ENCODE results near the gene ZNF316.

Gene ZNF316

DNA sequence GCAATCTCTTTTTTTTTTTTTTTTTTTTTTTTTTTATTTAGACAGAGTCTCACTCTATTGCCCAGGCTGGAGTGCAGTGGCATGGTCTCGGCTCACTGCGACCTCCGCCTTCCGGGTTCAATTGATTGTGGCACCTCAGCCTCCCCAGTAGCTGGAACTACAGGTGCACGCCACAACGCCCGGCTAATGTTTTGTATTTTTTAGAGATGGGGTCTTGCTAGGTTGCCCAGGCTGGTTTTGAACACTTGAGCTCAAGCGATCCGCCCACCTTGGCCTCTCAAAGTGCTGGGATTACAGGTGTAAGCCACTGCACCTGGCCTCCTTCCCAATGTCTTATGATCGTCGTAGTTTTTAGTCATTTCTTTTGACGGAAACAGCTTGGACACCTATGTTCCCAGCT is 28.3 kb upstream of the ZNF316 start:
- Histone ChIP-seq H3K27ac (ENCODE audit: low read depth, low read length) (no peak overlapping the region), H3K4me1 (ENCODE audit: insufficient read depth, low read length) (no peaks in the 10 kb centered on the region), H3K36me3 (ENCODE audit: insufficient read depth, low read length) (peaks cover 13% of the 10 kb centered on the region), H3K9me3 (ENCODE audit: insufficient read depth, low read depth, low read length) (no peaks in the 10 kb centered on the region), H3K4me3 (ENCODE audit: low read length) (no peak overlapping the region), H3K27me3 (ENCODE audit: insufficient read depth, low read length) (no peaks in the 10 kb centered on the region), H3K9ac (ENCODE audit: low read depth, low read length) (no peak overlapping the region)
- WGBS, result 96% methylated on average over 12 of the region's 12 CpGs

GRCh38 chr7:6612819-6613218 is 24.3 kb upstream of the ZNF316 start:
- no peaks in the 10 kb centered on the region for H3K27me3 ChIP-seq (ENCODE audit: insufficient read depth, low read length)
- WGBS, result 90% methylated on average over 6 of the region's 7 CpGs
- no peaks in the 10 kb centered on the region for H3K4me1 ChIP-seq (ENCODE audit: insufficient read depth, low read length)
- peaks cover 3% of the 10 kb centered on the region; the same call in 1 of the 2 replicates for H3K36me3 ChIP-seq (ENCODE audit: insufficient read depth, low read length)
- H3K4me3 ChIP-seq (ENCODE audit: low read length), result no peak overlapping the region
- no peaks in the 10 kb centered on the region for H3K9me3 ChIP-seq (ENCODE audit: insufficient read depth, low read depth, low read length)
- no peak overlapping the region for H3K27ac ChIP-seq (ENCODE audit: low read depth, low read length)
- H3K9ac ChIP-seq (ENCODE audit: low read depth, low read length), result no peak overlapping the region

DNA sequence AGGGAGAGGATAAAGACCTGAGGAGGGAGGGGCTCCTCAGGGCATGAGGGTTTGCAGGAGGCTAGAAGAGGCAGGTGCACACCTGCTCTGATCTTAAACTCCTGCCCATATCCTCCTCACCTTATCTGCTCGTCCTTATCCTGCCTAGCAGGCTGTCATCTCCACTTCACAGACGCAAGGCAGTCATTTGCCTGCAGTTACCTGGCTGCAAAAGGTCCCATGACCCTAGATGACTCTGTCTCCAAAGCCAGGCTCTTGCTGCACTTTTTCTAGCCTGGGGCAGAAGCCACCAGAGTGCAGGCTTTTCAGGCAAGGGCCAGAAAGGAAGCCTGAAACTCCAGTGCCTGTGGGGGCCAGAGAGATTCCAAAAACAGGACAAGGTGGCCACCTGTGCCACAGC is 23.4 kb upstream of the ZNF316 start:
- Histone ChIP-seq H3K4me1 (ENCODE audit: insufficient read depth, low read length) (no peaks in the 10 kb centered on the region), H3K9ac (ENCODE audit: low read depth, low read length) (no peak overlapping the region), H3K4me3 (ENCODE audit: low read length) (no peak overlapping the region), H3K27me3 (ENCODE audit: insufficient read depth, low read length) (no peaks in the 10 kb centered on the region), H3K9me3 (ENCODE audit: insufficient read depth, low read depth, low read length) (no peaks in the 10 kb centered on the region), H3K27ac (ENCODE audit: low read depth, low read length) (no peak overlapping the region), H3K36me3 (ENCODE audit: insufficient read depth, low read length) (peaks cover 6% of the 10 kb centered on the region; the same call in 1 of the 2 replicates)
- 59% methylated on average over 2 of the region's 2 CpGs for WGBS

- Histone ChIP-seq H3K9ac (ENCODE audit: low read depth, low read length) (peak within 1 kb of the TSS; percentile 49), H3K27me3 (ENCODE audit: insufficient read depth, low read length) (no peaks in the 10 kb centered on the region), H3K9me3 (ENCODE audit: insufficient read depth, low read depth, low read length) (no peaks in the 10 kb centered on the region), H3K4me1 (ENCODE audit: insufficient read depth, low read length) (no peaks in the 10 kb centered on the region), H3K27ac (ENCODE audit: low read depth, low read length) (peak within 1 kb of the TSS; percentile 46; the same call in 1 of the 2 replicates), H3K36me3 (ENCODE audit: insufficient read depth, low read length) (0 out of 2 replicates have a peak, but pooled peaks cover 6% of the 10 kb centered on the region), H3K4me3 (ENCODE audit: low read length) (peak within 1 kb of the TSS; percentile 81)
- WGBS, result under 1% methylated on average over 81 of the region's 91 CpGs
Measured at GRCh38 chr7:6614953-6615722, 22.0 kb upstream of the ZNF316 start, which contains the start of gene ZNF853. Gene ZNF853 (plus strand): TSS chr7:6615610. CDS start chr7:6616175, 565 bp downstream.

GRCh38 chr7:6615723-6616555 is 21.2 kb upstream of the ZNF316 start:
- WGBS, result 14% methylated on average over 63 of the region's 63 CpGs
- H3K4me3 ChIP-seq (ENCODE audit: low read length), result peak overlapping the region; percentile 64
- peaks cover 8% of the 10 kb centered on the region; the same call in 1 of the 2 replicates for H3K36me3 ChIP-seq (ENCODE audit: insufficient read depth, low read length)
- H3K27me3 ChIP-seq (ENCODE audit: insufficient read depth, low read length), result no peaks in the 10 kb centered on the region
- H3K9me3 ChIP-seq (ENCODE audit: insufficient read depth, low read depth, low read length), result no peaks in the 10 kb centered on the region
- peak overlapping the region; percentile 46; the same call in 1 of the 2 replicates for H3K27ac ChIP-seq (ENCODE audit: low read depth, low read length)
- H3K4me1 ChIP-seq (ENCODE audit: insufficient read depth, low read length), result no peaks in the 10 kb centered on the region
- H3K9ac ChIP-seq (ENCODE audit: low read depth, low read length), result peak overlapping the region; percentile 49

GRCh38 chr7:6616854-6617643 is 20.1 kb upstream of the ZNF316 start:
- no peak overlapping the region for H3K4me3 ChIP-seq (ENCODE audit: low read length)
- no peak overlapping the region for H3K27ac ChIP-seq (ENCODE audit: low read depth, low read length)
- no peak overlapping the region for H3K9ac ChIP-seq (ENCODE audit: low read depth, low read length)
- H3K9me3 ChIP-seq (ENCODE audit: insufficient read depth, low read depth, low read length), result no peaks in the 10 kb centered on the region
- WGBS, result 94% methylated on average over 20 of the region's 20 CpGs
- no peaks in the 10 kb centered on the region for H3K27me3 ChIP-seq (ENCODE audit: insufficient read depth, low read length)
- no peaks in the 10 kb centered on the region for H3K4me1 ChIP-seq (ENCODE audit: insufficient read depth, low read length)
- H3K36me3 ChIP-seq (ENCODE audit: insufficient read depth, low read length), result peaks cover 19% of the 10 kb centered on the region

DNA sequence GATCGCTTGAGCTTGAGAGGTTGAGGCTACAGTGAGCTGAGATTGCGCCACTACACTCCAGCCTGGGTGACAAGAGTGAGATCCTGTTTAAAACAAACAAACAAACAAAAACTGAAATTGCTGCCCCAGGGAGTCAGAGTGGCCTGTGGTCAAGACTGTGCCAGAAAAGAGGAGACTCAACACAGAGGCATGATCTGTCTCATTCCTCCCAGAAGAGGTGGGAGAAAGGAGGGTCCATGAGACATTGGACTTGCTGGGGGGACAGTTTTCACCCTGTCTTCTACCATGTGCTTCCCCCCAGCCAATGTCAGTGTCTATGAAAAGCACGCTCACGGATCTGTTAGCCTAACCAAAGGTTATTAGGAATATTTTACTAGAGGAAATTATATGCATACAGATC is 18.5 kb upstream of the ZNF316 start:
- H3K27me3 ChIP-seq (ENCODE audit: insufficient read depth, low read length), result no peaks in the 10 kb centered on the region
- H3K9me3 ChIP-seq (ENCODE audit: insufficient read depth, low read depth, low read length), result no peaks in the 10 kb centered on the region
- peaks cover 29% of the 10 kb centered on the region for H3K36me3 ChIP-seq (ENCODE audit: insufficient read depth, low read length)
- no peak overlapping the region for H3K9ac ChIP-seq (ENCODE audit: low read depth, low read length)
- WGBS, result 90% methylated on average over 2 of the region's 4 CpGs
- no peaks in the 10 kb centered on the region for H3K4me1 ChIP-seq (ENCODE audit: insufficient read depth, low read length)
- no peak overlapping the region for H3K27ac ChIP-seq (ENCODE audit: low read depth, low read length)
- no peak overlapping the region for H3K4me3 ChIP-seq (ENCODE audit: low read length)

DNA sequence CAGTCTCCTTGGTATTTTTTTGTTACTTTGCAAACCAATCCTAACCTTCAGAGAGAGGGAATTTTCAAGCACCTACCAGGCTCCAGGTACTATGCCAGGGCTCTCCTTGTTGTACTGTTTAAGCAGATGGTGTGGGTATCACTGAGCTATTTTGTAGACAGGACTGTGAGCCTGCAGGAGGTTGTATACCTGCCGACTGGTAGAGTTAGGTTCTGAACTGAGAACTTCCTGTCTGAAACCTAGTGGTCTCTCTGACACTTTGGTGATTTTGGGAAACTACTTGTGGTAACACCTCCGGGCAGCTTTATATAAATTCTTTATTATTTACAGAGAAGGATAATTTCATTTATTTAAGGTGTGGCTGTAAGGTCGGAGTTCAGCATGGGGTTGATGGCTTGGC is 17.2 kb upstream of the ZNF316 start:
- Histone ChIP-seq H3K27ac (ENCODE audit: low read depth, low read length) (no peak overlapping the region), H3K27me3 (ENCODE audit: insufficient read depth, low read length) (no peaks in the 10 kb centered on the region), H3K4me1 (ENCODE audit: insufficient read depth, low read length) (no peaks in the 10 kb centered on the region), H3K9ac (ENCODE audit: low read depth, low read length) (no peak overlapping the region), H3K36me3 (ENCODE audit: insufficient read depth, low read length) (peaks cover 35% of the 10 kb centered on the region), H3K4me3 (ENCODE audit: low read length) (no peak overlapping the region), H3K9me3 (ENCODE audit: insufficient read depth, low read depth, low read length) (no peaks in the 10 kb centered on the region)
- 87% methylated on average over 2 of the region's 3 CpGs for WGBS

DNA sequence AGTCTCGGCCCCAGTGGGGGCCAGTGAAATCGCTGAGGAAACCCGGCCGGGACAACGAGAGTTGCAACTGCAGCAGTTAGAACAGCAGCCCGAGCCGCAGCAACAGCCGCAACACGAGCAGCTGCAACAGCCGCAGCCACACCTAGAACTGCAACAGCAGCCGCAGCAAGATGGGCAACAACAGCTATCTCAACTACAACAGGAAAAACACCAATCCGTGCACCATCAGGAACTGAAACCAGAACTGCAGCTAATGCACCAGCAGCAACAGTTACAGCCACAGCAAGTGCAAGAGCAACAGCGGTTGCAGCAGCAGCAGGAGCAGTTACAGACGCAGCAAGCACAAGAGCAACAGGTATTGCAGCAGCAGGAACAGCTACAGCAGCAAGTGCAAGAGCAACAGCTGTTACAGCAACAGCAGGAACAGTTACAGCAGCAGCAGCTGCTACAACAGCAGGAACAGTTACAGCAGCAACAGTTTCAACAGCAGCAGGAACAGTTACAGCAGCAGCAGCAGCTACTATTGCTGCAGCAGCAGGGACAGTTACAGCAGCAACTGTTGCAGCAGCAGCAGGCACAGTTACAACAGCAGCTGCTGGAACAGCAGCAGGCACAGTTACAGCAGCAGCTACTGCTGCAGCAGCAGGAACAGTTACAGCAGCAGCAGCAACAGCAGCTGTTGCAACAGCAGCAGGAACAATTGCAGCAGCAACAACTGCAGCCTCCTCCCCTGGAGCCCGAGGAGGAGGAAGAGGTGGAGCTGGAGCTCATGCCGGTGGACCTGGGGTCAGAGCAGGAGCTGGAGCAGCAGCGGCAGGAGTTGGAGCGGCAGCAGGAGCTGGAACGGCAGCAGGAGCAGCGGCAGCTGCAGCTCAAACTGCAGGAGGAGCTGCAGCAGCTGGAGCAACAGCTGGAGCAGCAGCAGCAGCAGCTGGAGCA is 15.7 kb upstream of the ZNF316 start:
- H3K4me3 ChIP-seq (ENCODE audit: low read length), result no peak overlapping the region
- WGBS, result 95% methylated on average over 20 of the region's 20 CpGs

DNA sequence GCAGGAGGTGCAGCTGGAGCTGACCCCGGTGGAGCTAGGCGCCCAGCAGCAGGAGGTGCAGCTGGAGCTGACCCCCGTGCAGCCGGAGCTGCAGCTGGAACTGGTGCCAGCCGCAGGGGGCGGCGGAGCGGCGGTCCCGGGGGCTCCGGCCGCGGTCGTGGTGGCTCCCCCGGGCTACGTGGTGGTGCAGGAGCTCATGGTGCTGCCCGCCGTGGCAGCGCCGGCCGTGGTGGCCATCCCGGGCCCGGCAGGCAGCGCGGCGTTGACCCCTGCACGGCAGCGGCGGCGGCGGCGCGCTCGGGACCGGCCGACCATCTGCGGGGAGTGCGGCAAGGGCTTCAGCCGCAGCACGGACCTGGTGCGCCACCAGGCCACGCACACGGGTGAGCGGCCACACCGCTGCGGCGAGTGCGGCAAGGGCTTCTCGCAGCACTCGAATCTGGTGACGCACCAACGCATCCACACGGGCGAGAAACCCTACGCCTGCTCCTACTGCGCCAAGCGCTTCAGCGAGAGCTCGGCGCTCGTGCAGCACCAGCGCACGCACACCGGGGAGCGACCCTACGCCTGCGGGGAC is 14.9 kb upstream of the ZNF316 start:
- no peak overlapping the region for H3K27ac ChIP-seq (ENCODE audit: low read depth, low read length)
- H3K4me1 ChIP-seq (ENCODE audit: insufficient read depth, low read length), result no peaks in the 10 kb centered on the region
- H3K27me3 ChIP-seq (ENCODE audit: insufficient read depth, low read length), result no peaks in the 10 kb centered on the region
- H3K9ac ChIP-seq (ENCODE audit: low read depth, low read length), result no peak overlapping the region
- H3K4me3 ChIP-seq (ENCODE audit: low read length), result no peak overlapping the region
- no peaks in the 10 kb centered on the region for H3K9me3 ChIP-seq (ENCODE audit: insufficient read depth, low read depth, low read length)
- H3K36me3 ChIP-seq (ENCODE audit: insufficient read depth, low read length), result peaks cover 35% of the 10 kb centered on the region
- 97% methylated on average over 67 of the region's 67 CpGs for WGBS

More for the DNA sequence above, 15.7 kb upstream of the ZNF316 start:
- H3K27ac ChIP-seq (ENCODE audit: low read depth, low read length), result no peak overlapping the region
- no peaks in the 10 kb centered on the region for H3K9me3 ChIP-seq (ENCODE audit: insufficient read depth, low read depth, low read length)
- no peaks in the 10 kb centered on the region for H3K4me1 ChIP-seq (ENCODE audit: insufficient read depth, low read length)
- peaks cover 35% of the 10 kb centered on the region for H3K36me3 ChIP-seq (ENCODE audit: insufficient read depth, low read length)
- no peaks in the 10 kb centered on the region for H3K27me3 ChIP-seq (ENCODE audit: insufficient read depth, low read length)
- H3K9ac ChIP-seq (ENCODE audit: low read depth, low read length), result no peak overlapping the region
